Panc1 (cell line): ENCODE data around the gene SLC25A10.

ENCODE experiments used
- CTCF ChIP-seq: fragments of 450-650 bp; IDR thresholded peaks from 2 replicates; pipeline ENCODE4 v1.5.1; 2017; ENCODE audit warnings: mild to moderate bottlenecking
- POLR2AphosphoS5 ChIP-seq: IDR thresholded peaks from 2 replicates; pipeline ENCODE4 v1.6.1; 2012; ENCODE audit warnings: mild to moderate bottlenecking, low read depth, low read length, moderate library complexity
- REST ChIP-seq, 2 experiments: IDR thresholded peaks; 2 replicates each; pipeline ENCODE4 v1.6.1; 2011 to 2012; ENCODE audit warnings: low read depth in 2 of 2, control low read depth in 1 of 2, low read length in 1 of 2, mild to moderate bottlenecking in 1 of 2, moderate library complexity in 1 of 2; ENCODE audit not compliant: insufficient read depth in 1 of 2
- SIN3A ChIP-seq: IDR thresholded peaks from 2 replicates; pipeline ENCODE4 v1.6.1; 2012; ENCODE audit warnings: low read depth, mild to moderate bottlenecking, low read length, moderate library complexity, borderline replicate concordance; ENCODE audit not compliant: insufficient read depth

- TF ChIP-seq CTCF (no peak), SIN3A (no peak), POLR2AphosphoS5 (no peak), REST (IDR thresholded peaks at IDR 0.05; ENCODE audit: insufficient read depth in 1 of 2, low read depth in 2 of 2, low read length in 1 of 2) (no peak)
Measured at GRCh38 chr17:81676906-81677305, 35.2 kb upstream of the SLC25A10 start.
